ENCODE results near the gene PRKX.
"Not testable (repeated sequence)": the region's sequence is repeated elsewhere in the genome, so short reads cannot be mapped to it uniquely, and the experiment has no call there.

Gene PRKX

GRCh38 chrX:3680459-3680858 lies 33.0 kb downstream of the PRKX start:
- Histone ChIP-seq H3K4me1 (ENCODE audit: control insufficient read depth, insufficient read depth, low read length) (no peaks in the 10 kb centered on the region), H3K9ac (ENCODE audit: low read length in 2 of 2) (no peak overlapping the region), H3K9me3 (ENCODE audit: control insufficient read depth in 2 of 2, low read length in 2 of 2) (no peaks in the 10 kb centered on the region), H3K36me3 (ENCODE audit: control insufficient read depth in 2 of 2, insufficient read depth in 2 of 2, low read length in 2 of 2) (no peaks in the 10 kb centered on the region), H3K27ac (ENCODE audit: low read length) (no peak overlapping the region), H3K27me3 (ENCODE audit: control insufficient read depth in 1 of 2, insufficient read depth in 2 of 2, low read length in 2 of 2) (no peaks in the 10 kb centered on the region), H3K4me3 (ENCODE audit: low read length in 2 of 2) (no peak overlapping the region)

- Histone ChIP-seq H3K4me3 (ENCODE audit: low read length in 2 of 2) (no peak overlapping the region), H3K27ac (ENCODE audit: low read length) (no peak overlapping the region), H3K27me3 (ENCODE audit: control insufficient read depth in 1 of 2, insufficient read depth in 2 of 2, low read length in 2 of 2) (no peaks in the 10 kb centered on the region), H3K36me3 (ENCODE audit: control insufficient read depth in 2 of 2, insufficient read depth in 2 of 2, low read length in 2 of 2) (no peaks in the 10 kb centered on the region), H3K9me3 (ENCODE audit: control insufficient read depth in 2 of 2, low read length in 2 of 2) (no peaks in the 10 kb centered on the region), H3K4me1 (ENCODE audit: control insufficient read depth, insufficient read depth, low read length) (no peaks in the 10 kb centered on the region), H3K9ac (ENCODE audit: low read length in 2 of 2) (no peak overlapping the region)
These were observed 33.8 kb downstream of the PRKX start for GRCh38 chrX:3679669-3680068.

GRCh38 chrX:3678328-3678727 lies 35.1 kb downstream of the PRKX start:
- Histone ChIP-seq H3K27me3 (ENCODE audit: control insufficient read depth in 1 of 2, insufficient read depth in 2 of 2, low read length in 2 of 2) (no peaks in the 10 kb centered on the region), H3K4me3 (ENCODE audit: low read length in 2 of 2) (no peak overlapping the region), H3K9me3 (ENCODE audit: control insufficient read depth in 2 of 2, low read length in 2 of 2) (no peaks in the 10 kb centered on the region), H3K4me1 (ENCODE audit: control insufficient read depth, insufficient read depth, low read length) (no peaks in the 10 kb centered on the region), H3K9ac (ENCODE audit: low read length in 2 of 2) (no peak overlapping the region), H3K27ac (ENCODE audit: low read length) (no peak overlapping the region), H3K36me3 (ENCODE audit: control insufficient read depth in 2 of 2, insufficient read depth in 2 of 2, low read length in 2 of 2) (peaks cover 0 to 2% of the 10 kb centered on the region in 2 donors)

GRCh38 chrX:3674881-3675280 lies 38.6 kb downstream of the PRKX start:
- Histone ChIP-seq H3K9ac (ENCODE audit: low read length in 2 of 2) (no peak overlapping the region), H3K9me3 (ENCODE audit: control insufficient read depth in 2 of 2, low read length in 2 of 2) (no peaks in the 10 kb centered on the region), H3K36me3 (ENCODE audit: control insufficient read depth in 2 of 2, insufficient read depth in 2 of 2, low read length in 2 of 2) (peaks cover 0 to 5% of the 10 kb centered on the region in 2 donors), H3K4me1 (ENCODE audit: control insufficient read depth, insufficient read depth, low read length) (no peaks in the 10 kb centered on the region), H3K4me3 (ENCODE audit: low read length in 2 of 2) (no peak overlapping the region), H3K27me3 (ENCODE audit: control insufficient read depth in 1 of 2, insufficient read depth in 2 of 2, low read length in 2 of 2) (no peaks in the 10 kb centered on the region), H3K27ac (ENCODE audit: low read length) (no peak overlapping the region)

- no peak overlapping the region for H3K9ac ChIP-seq (ENCODE audit: low read length in 2 of 2)
- peaks cover 0 to 5% of the 10 kb centered on the region in 2 donors for H3K36me3 ChIP-seq (ENCODE audit: control insufficient read depth in 2 of 2, insufficient read depth in 2 of 2, low read length in 2 of 2)
- no peak overlapping the region for H3K4me3 ChIP-seq (ENCODE audit: low read length in 2 of 2)
- H3K27me3 ChIP-seq (ENCODE audit: control insufficient read depth in 1 of 2, insufficient read depth in 2 of 2, low read length in 2 of 2), result no peaks in the 10 kb centered on the region
- no peak overlapping the region for H3K27ac ChIP-seq (ENCODE audit: low read length)
- no peaks in the 10 kb centered on the region for H3K9me3 ChIP-seq (ENCODE audit: control insufficient read depth in 2 of 2, low read length in 2 of 2)
- H3K4me1 ChIP-seq (ENCODE audit: control insufficient read depth, insufficient read depth, low read length), result no peaks in the 10 kb centered on the region
These were observed 43.5 kb downstream of the PRKX start for GRCh38 chrX:3669841-3670475.

GRCh38 chrX:3666975-3667374 lies 46.5 kb downstream of the PRKX start:
- Histone ChIP-seq H3K4me1 (ENCODE audit: control insufficient read depth, insufficient read depth, low read length) (no peaks in the 10 kb centered on the region), H3K36me3 (ENCODE audit: control insufficient read depth in 2 of 2, insufficient read depth in 2 of 2, low read length in 2 of 2) (no peaks in the 10 kb centered on the region), H3K4me3 (ENCODE audit: low read length in 2 of 2) (no peak overlapping the region), H3K27me3 (ENCODE audit: control insufficient read depth in 1 of 2, insufficient read depth in 2 of 2, low read length in 2 of 2) (no peaks in the 10 kb centered on the region), H3K27ac (ENCODE audit: low read length) (no peak overlapping the region), H3K9ac (ENCODE audit: low read length in 2 of 2) (no peak overlapping the region), H3K9me3 (ENCODE audit: control insufficient read depth in 2 of 2, low read length in 2 of 2) (no peaks in the 10 kb centered on the region)

GRCh38 chrX:3664921-3665320 lies 48.5 kb downstream of the PRKX start:
- Histone ChIP-seq H3K4me1 (ENCODE audit: control insufficient read depth, insufficient read depth, low read length) (no peaks in the 10 kb centered on the region), H3K27me3 (ENCODE audit: control insufficient read depth in 1 of 2, insufficient read depth in 2 of 2, low read length in 2 of 2) (no peaks in the 10 kb centered on the region), H3K27ac (ENCODE audit: low read length) (no peak overlapping the region), H3K4me3 (ENCODE audit: low read length in 2 of 2) (no peak overlapping the region), H3K9me3 (ENCODE audit: control insufficient read depth in 2 of 2, low read length in 2 of 2) (no peaks in the 10 kb centered on the region), H3K36me3 (ENCODE audit: control insufficient read depth in 2 of 2, insufficient read depth in 2 of 2, low read length in 2 of 2) (no peaks in the 10 kb centered on the region), H3K9ac (ENCODE audit: low read length in 2 of 2) (no peak overlapping the region)

GRCh38 chrX:3663576-3664250 lies 49.7 kb downstream of the PRKX start:
- not testable (repeated sequence) for H3K4me1 ChIP-seq (ENCODE audit: control insufficient read depth, insufficient read depth, low read length); H3K27ac ChIP-seq (ENCODE audit: low read length); H3K9me3 ChIP-seq (ENCODE audit: control insufficient read depth in 2 of 2, low read length in 2 of 2); H3K27me3 ChIP-seq (ENCODE audit: control insufficient read depth in 1 of 2, insufficient read depth in 2 of 2, low read length in 2 of 2); H3K4me3 ChIP-seq (ENCODE audit: low read length in 2 of 2); H3K36me3 ChIP-seq (ENCODE audit: control insufficient read depth in 2 of 2, insufficient read depth in 2 of 2, low read length in 2 of 2); H3K9ac ChIP-seq (ENCODE audit: low read length in 2 of 2)

- no peaks in the 10 kb centered on the region for H3K9me3 ChIP-seq (ENCODE audit: control insufficient read depth in 2 of 2, low read length in 2 of 2)
- H3K4me3 ChIP-seq (ENCODE audit: low read length in 2 of 2), result no peak overlapping the region
- no peak overlapping the region for H3K27ac ChIP-seq (ENCODE audit: low read length)
- H3K27me3 ChIP-seq (ENCODE audit: control insufficient read depth in 1 of 2, insufficient read depth in 2 of 2, low read length in 2 of 2), result no peaks in the 10 kb centered on the region
- H3K4me1 ChIP-seq (ENCODE audit: control insufficient read depth, insufficient read depth, low read length), result no peaks in the 10 kb centered on the region
- H3K9ac ChIP-seq (ENCODE audit: low read length in 2 of 2), result no peak overlapping the region
- no peaks in the 10 kb centered on the region for H3K36me3 ChIP-seq (ENCODE audit: control insufficient read depth in 2 of 2, insufficient read depth in 2 of 2, low read length in 2 of 2)
These were observed 53.7 kb downstream of the PRKX start for GRCh38 chrX:3659761-3660160.

- Histone ChIP-seq H3K36me3 (ENCODE audit: control insufficient read depth in 2 of 2, insufficient read depth in 2 of 2, low read length in 2 of 2) (no peaks in the 10 kb centered on the region), H3K9me3 (ENCODE audit: control insufficient read depth in 2 of 2, low read length in 2 of 2) (no peaks in the 10 kb centered on the region), H3K9ac (ENCODE audit: low read length in 2 of 2) (no peak overlapping the region), H3K27ac (ENCODE audit: low read length) (no peak overlapping the region), H3K4me1 (ENCODE audit: control insufficient read depth, insufficient read depth, low read length) (no peaks in the 10 kb centered on the region), H3K27me3 (ENCODE audit: control insufficient read depth in 1 of 2, insufficient read depth in 2 of 2, low read length in 2 of 2) (no peaks in the 10 kb centered on the region), H3K4me3 (ENCODE audit: low read length in 2 of 2) (no peak overlapping the region)
These were observed 58.3 kb downstream of the PRKX start for GRCh38 chrX:3655181-3655580.

- no peaks in the 10 kb centered on the region for H3K4me1 ChIP-seq (ENCODE audit: control insufficient read depth, insufficient read depth, low read length)
- no peak overlapping the region for H3K27ac ChIP-seq (ENCODE audit: low read length)
- no peaks in the 10 kb centered on the region for H3K9me3 ChIP-seq (ENCODE audit: control insufficient read depth in 2 of 2, low read length in 2 of 2)
- no peak overlapping the region for H3K4me3 ChIP-seq (ENCODE audit: low read length in 2 of 2)
- no peaks in the 10 kb centered on the region for H3K27me3 ChIP-seq (ENCODE audit: control insufficient read depth in 1 of 2, insufficient read depth in 2 of 2, low read length in 2 of 2)
- H3K9ac ChIP-seq (ENCODE audit: low read length in 2 of 2), result no peak overlapping the region
- H3K36me3 ChIP-seq (ENCODE audit: control insufficient read depth in 2 of 2, insufficient read depth in 2 of 2, low read length in 2 of 2), result no peaks in the 10 kb centered on the region
These were observed 60.3 kb downstream of the PRKX start for GRCh38 chrX:3653111-3653510.

Measured in stomach smooth muscle (tissue), 2 donors.